Heart left ventricle (tissue), 16 donors: ENCODE results near the gene SH3D19. TPM values are rescaled to one million over a fixed set of nuclear protein-coding genes. Genes with fewer than 3 reads are reported as not detected.

ENCODE experiments used
- ATAC-seq, 4 donors: fragments of 200-7000 bp; cut with Tn5 transposase; one replicate each; pipeline ENCODE4 v1.9.1; 2020 to 2022; ENCODE audit warnings: moderate library complexity in 4 of 4, mild to moderate bottlenecking in 3 of 4, moderate number of reproducible peaks in 1 of 4
- DNase-seq, 5 donors: peaks; one replicate each; pipeline ENCODE4 v3.0.0-alpha.2; 2020
- H3K27ac ChIP-seq, 12 donors: fragments of 200-600 bp; sonication (generic) in 4 of 12; one replicate each; pipeline versions ENCODE4 v1.5.0 to v1.8.0; 2016 to 2022; ENCODE audit warnings: mild to moderate bottlenecking in 2 of 12
- H3K27me3 ChIP-seq, 9 donors: fragments of 200-600 bp; sonication (generic) in 2 of 9; one replicate each; pipeline versions ENCODE4 v1.5.1 to v1.8.0; 2016 to 2022; ENCODE audit warnings: mild to moderate bottlenecking in 3 of 9
- H3K36me3 ChIP-seq, 9 donors: fragments of 200-600 bp; sonication (generic) in 2 of 9; one replicate each; pipeline versions ENCODE4 v1.5.0 to v1.8.0; 2018 to 2022; ENCODE audit warnings: mild to moderate bottlenecking in 2 of 9
- H3K4me1 ChIP-seq, 12 donors: fragments of 200-600 bp; sonication (generic) in 4 of 12; one replicate each; pipeline versions ENCODE4 v1.5.0 to v1.8.0; 2016 to 2022; ENCODE audit warnings: mild to moderate bottlenecking in 3 of 12
- H3K4me3 ChIP-seq, 12 donors: fragments of 200-600 bp; sonication (generic) in 4 of 12; one replicate each; pipeline versions ENCODE4 v1.5.0 to v1.8.0; 2017 to 2022; ENCODE audit warnings: mild to moderate bottlenecking in 9 of 12, moderate library complexity in 4 of 12
- H3K9me3 ChIP-seq, 12 donors: fragments of 200-600 bp; sonication (generic) in 4 of 12; one replicate each; pipeline versions ENCODE4 v1.5.0 to v1.8.0; 2016 to 2022; ENCODE audit warnings: mild to moderate bottlenecking in 1 of 12
- CTCF ChIP-seq, 12 donors: fragments of 200-600 bp; sonication (generic) in 4 of 12; IDR thresholded peaks; one replicate each; pipeline versions ENCODE4 v1.5.0 to v1.8.0; 2018 to 2022; ENCODE audit warnings: antibody characterized with exemption in 12 of 12, mild to moderate bottlenecking in 5 of 12
- POLR2A ChIP-seq, 2 donors: fragments of 450-650 bp; IDR thresholded peaks; one replicate each; pipeline ENCODE4 v1.6.1; 2017; ENCODE audit warnings: antibody characterized with exemption in 2 of 2, mild to moderate bottlenecking in 2 of 2, moderate library complexity in 2 of 2
- WGBS, 4 donors: extraction: QIAGEN DNeasy Blood & Tissue Kit in 2 of 4; methylation state at CpG; one replicate each; pipeline versions ENCODE4 v1.1.5 to v1.1.7; 2013 to 2018; 5-methylcytosine and 5-hydroxymethylcytosine counted together
- intact Hi-C, 10 donors: fragments of 100-400 bp; cut with DNase I; formaldehyde crosslinking; loops; one replicate each; pipeline versions ENCODE4 v1.11.1 to v1.14.2; 2022
- polyA plus RNA-seq, 2 donors: library from polyadenylated mRNA; stranded (reverse); fragments of 200-250 nt; gene quantifications; one replicate each; pipeline ENCODE4 v1.2.3, GENCODE V29; 2013
- total RNA-seq, 9 donors: library from RNA; depleted of rRNA in 2 of 9; stranded (reverse); fragments of >200 nt in 2 of 9; fragmentation: NEBNext Ultra II Directional in 3 of 9; extraction: Animal tissue kit (Norgen Biotek cat#: 25700) in 3 of 9; gene quantifications; one replicate each; pipeline versions ENCODE4 v1.1.0 to v1.2.4, GENCODE V29; 2016 to 2023
- donor health status: ischemic (EF 13 %, LVEDD 7.1; RV severe dilation, severe dysfunction).
- donor health status: healthy with polysubstance abuse.
- donor health status: DM: no; HTN: yes; CAD: no.
- donor health status: DM: no; HTN: no; CAD: no.
- donor health status: ischemic (EF 25% LVEDD 6.9; RV normal size, moderate dysfunction).
- donor health status: ischemic (EF 25% LVEDD 5.7; RV mildly dilated, moderate dysfunction).
- donor health status: healthy.
- donor health status: DM: yes; HTN: yes; CAD: no.
- donor health status: ischemic (EF 35%, LVEDD 5.7; RV mildly dilated, moderate dysfunction).
- donor health status: nonischemic (EF 11% LVEDD 7.7; RV severe dilation, severe dysfunction).
- donor health status: DM: yes; HTN: yes; CAD: no.
- donor health status: PGD.
- donor health status: ischemic (EF 29% LVEDD 5.4; RV normal size, mild dysfunction).
- donor health status: nonischemic (EF 23%, LVEDD 6.1; RV moderate dilation, normal function).

Gene SH3D19
- total and polyA plus RNA-seq, 11 donors = 60.4 to 173 (median 126) TPM

GRCh38 chr4:151361126-151361525 lies 35.7 kb upstream of the SH3D19 start:
- H3K4me1 ChIP-seq = peaks cover 0 to 4% (median 0%) of the 10 kb centered on the region in 12 donors
- WGBS, 4 donors = 91 to 98% (median 94%) methylated on average over 2 of the region's 2 CpGs
- intact Hi-C loops = loop anchor here in 9 of 10 donors (5.0 to 10.0 kb wide), 6 partner anchors 34 to 1024 kb away; partner anchors contain the start of genes PRSS48 (in 3 of the 9) and SH3D19 (in 1 of the 9)
- ATAC-seq (no peak), DNase-seq (no peak)
- H3K27ac ChIP-seq = no peak overlapping the region
- H3K9me3 ChIP-seq = no peaks in the 10 kb centered on the region
- no peak for TF ChIP-seq POLR2A (IDR thresholded peaks at IDR 0.05)
- TF ChIP-seq CTCF (IDR thresholded peaks at IDR 0.05) = no peak
- no peaks in the 10 kb centered on the region for H3K27me3 ChIP-seq
- no peaks in the 10 kb centered on the region for H3K36me3 ChIP-seq
- no peak overlapping the region for H3K4me3 ChIP-seq

DNA sequence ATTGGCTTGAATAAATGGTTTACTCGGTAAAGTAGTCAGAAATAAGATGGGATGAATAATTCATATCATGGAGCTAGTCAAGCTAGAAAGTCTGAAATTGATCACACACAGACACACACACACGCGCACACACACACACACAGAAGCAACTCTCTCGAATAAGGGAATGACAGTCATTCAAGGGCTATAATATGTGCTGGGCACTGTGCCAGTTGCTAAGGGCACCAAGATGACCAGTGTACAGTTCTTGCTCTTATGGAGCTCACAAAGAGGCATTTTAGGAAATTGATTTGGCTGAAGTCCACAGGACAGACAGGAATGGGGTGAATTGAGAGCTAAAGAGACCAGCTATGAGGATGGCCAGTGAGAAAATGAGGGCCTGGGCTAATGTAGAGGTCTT lies 34.2 kb upstream of the SH3D19 start:
- intact Hi-C loops = no loop called here
- ATAC-seq (no peak), DNase-seq (no peak)
- H3K27ac ChIP-seq = no peak overlapping the region
- TF ChIP-seq POLR2A (IDR thresholded peaks at IDR 0.05) = no peak
- TF ChIP-seq CTCF (IDR thresholded peaks at IDR 0.05) = no peak
- H3K36me3 ChIP-seq = no peaks in the 10 kb centered on the region
- 72 to 78% (median 74%) methylated on average over 4 of the region's 4 CpGs for WGBS, 4 donors
- H3K4me3 ChIP-seq = no peak overlapping the region
- H3K9me3 ChIP-seq = no peaks in the 10 kb centered on the region
- peaks cover 0 to 4% (median 0%) of the 10 kb centered on the region in 12 donors for H3K4me1 ChIP-seq
- no peaks in the 10 kb centered on the region for H3K27me3 ChIP-seq

DNA sequence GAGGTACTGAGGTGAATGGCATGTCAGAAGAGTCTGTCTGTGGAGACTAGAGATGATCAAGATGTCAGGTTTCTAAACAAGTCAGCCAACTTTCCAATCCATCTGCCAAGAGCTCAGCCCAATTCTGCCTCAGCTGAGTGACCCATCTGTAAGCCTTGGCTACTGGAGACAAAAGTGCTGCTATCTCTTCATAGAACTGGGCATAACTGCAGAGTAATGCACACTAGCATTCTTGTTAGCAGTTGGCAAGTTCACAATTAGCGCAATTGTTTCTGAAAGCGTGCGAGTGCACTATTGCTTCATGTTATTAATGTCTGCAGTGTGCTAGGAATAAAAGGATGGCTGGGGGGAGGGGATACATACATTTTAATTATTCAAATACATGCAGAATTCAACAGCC lies 32.9 kb upstream of the SH3D19 start:
- no peak overlapping the region for H3K4me3 ChIP-seq
- peaks cover 0 to 4% (median 0%) of the 10 kb centered on the region in 12 donors for H3K4me1 ChIP-seq
- ATAC-seq (peak in 1 of 4 donors; percentile 27), DNase-seq (no peak)
- no peaks in the 10 kb centered on the region for H3K36me3 ChIP-seq
- 83 to 95% (median 88%) methylated on average over 3 of the region's 3 CpGs for WGBS, 4 donors
- TF ChIP-seq CTCF (IDR thresholded peaks at IDR 0.05) (no peak), POLR2A (IDR thresholded peaks at IDR 0.05) (no peak)
- H3K27ac ChIP-seq = no peak overlapping the region
- intact Hi-C loops = no loop called here
- no peaks in the 10 kb centered on the region for H3K9me3 ChIP-seq
- no peaks in the 10 kb centered on the region for H3K27me3 ChIP-seq

- 86 to 100% (median 96%) methylated on average over 1 of the region's 1 CpG for WGBS, 4 donors
- Histone ChIP-seq H3K36me3 (no peaks in the 10 kb centered on the region), H3K27me3 (no peaks in the 10 kb centered on the region), H3K4me1 (peaks cover 0 to 4% (median 0%) of the 10 kb centered on the region in 12 donors), H3K4me3 (no peak overlapping the region), H3K9me3 (no peaks in the 10 kb centered on the region), H3K27ac (no peak overlapping the region)
- intact Hi-C loops = no loop called here
- DNase-seq (no peak), ATAC-seq (no peak)
- no peak for TF ChIP-seq POLR2A (IDR thresholded peaks at IDR 0.05)
- no peak for TF ChIP-seq CTCF (IDR thresholded peaks at IDR 0.05)
Observed at GRCh38 chr4:151356510-151356909, 31.1 kb upstream of the SH3D19 start.
